HG03565 (cell line): Measurements from ENCODE around the gene LRRC74A.
"Not testable (repeated sequence)": the region's sequence is repeated elsewhere in the genome, so short reads cannot be mapped to it uniquely, and the experiment has no call there.

Source experiments
- ATAC-seq: cut with Tn5 transposase; IDR thresholded peaks from one replicate; pipeline ENCODE4 v1.9.1; 2021; ENCODE audit warnings: mild to moderate bottlenecking, moderate library complexity; ENCODE audit not compliant: unreplicated experiment

Gene LRRC74A

DNA sequence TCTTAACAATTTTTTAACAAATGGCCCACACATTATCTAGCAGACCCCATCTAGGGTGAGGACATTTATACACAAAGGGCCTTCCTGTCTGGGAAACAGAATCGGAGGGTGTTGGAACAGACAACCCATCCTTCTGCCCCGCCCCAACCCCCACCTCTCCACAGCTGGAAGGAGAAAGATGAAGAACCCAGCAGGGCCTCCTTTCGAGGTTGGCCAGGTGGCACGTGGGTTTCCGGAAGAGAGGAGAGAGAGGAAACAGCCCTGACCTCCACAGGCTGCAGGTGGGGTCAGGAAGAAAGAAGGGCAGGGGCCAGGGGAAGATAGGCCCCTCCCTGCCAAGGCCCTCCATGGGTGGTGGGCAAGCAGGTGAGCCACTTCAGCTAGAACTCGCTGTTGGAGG is 57.2 kb downstream of the LRRC74A start:
- no peak for ATAC-seq

DNA sequence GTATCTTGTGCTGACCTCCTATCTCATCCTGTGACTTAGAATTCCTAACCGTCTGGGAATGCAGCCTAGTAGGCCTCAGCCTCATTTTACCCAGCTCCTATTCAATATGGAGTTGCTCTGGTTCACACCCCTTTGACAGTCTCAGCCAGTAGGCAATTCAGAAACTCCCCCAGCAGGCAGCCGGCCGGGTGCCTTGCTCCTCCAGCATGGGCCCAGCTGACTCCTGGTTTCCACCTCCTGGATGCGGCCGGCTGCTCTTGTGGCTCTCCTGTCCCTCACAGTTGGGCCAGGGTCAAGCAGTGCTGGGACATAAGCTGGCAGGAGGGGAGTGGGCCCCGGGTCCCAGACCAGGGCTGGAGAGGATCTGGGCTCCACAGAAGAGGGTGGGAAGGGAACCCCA is 58.2 kb downstream of the LRRC74A start:
- no peak for ATAC-seq

DNA sequence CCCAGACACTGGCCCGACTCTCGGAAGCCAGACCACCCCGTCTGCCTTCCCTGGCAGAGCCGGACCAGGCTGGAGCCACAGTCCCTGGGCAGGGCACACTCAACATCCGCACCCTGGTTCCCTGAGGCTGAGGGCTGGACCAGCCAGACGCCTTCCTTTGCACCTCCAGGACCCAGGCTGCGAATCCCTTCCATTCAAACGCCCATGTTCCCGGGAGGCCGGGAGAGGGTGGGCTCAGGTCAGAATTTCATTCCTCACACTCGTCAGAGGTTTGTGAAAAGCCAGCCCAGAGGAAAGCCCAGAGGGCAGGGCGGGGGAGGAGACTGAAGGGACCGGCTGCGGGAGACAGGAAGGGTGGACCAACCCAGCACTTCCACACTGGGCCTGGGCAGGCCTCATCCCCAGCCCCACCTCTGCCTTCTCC is 58.7 kb downstream of the LRRC74A start:
- no peak for ATAC-seq

DNA sequence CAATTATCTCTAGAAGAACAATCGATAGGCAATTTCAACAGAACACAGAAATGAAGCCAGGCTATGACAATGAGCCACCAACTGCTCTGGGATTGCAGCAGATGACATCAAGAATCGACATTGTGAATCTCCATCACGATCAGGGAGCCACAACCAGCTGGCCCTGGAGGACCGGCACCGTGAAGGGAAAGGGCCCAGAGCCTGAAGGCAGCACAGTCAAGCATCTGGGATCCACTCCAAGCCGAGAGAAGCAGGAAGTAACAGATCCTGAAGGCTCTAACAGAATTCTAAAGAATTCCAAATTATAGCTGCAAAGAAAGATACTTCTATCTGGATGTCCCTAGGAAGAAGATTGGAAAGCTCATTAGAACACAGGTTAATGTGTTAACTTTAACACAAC is 61.0 kb downstream of the LRRC74A start:
- ATAC-seq: no peak

DNA sequence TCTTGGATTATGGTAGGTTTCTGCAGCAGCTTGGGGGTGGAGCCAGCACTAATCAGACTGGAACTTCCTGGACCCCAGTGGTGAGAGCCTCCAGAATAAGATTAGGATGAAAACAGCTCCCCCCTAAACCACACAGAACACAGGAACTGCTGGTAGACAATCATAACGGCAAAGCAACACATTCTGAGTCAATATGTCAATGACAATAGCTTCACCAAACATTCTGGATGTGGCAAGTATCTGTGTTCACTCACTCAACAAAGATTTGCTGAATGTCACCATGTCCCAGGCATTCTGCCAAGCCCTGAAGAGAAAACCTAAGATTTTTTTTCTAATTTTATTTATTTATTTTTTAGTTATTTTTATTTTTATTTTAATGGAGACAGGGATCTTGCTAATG is 65.2 kb downstream of the LRRC74A start:
- ATAC-seq: no peak

DNA sequence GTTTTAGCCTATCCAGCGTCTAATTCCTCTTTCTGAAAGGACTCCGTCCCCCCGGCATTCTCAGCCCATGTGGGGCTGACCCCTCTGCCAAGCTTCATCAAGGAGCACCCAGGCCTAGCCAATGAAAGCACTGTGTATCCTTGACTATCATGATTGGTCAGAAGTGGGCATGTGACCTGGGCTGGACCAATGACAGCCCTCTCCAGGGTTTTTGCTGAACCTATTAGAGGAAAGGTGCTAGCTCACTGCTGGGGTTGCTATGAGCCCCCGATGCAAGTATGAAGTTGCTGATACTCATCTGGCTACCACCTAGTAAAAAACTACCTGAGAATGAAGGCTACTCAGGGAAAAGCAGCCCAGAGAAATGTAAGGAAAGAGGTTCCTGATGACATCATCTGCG is 68.1 kb downstream of the LRRC74A start:
- no peak for ATAC-seq

DNA sequence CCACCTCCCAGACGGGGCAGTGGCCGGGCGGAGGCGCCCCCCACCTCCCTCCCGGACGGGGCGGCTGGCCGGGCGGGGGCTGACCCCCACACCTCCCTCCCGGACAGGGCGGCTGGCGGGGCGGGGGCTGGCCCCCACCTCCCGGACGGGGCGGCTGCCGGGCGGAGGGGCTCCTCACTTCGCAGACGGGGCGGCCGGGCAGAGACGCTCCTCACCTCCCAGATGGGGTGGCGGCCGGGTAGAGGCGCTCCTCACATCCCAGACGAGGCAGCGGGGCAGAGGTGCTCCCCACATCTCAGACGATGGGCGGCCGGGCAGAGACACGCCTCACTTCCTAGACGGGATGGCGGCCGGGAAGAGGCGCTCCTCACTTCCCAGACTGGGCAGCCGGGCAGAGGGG is 71.8 kb downstream of the LRRC74A start:
- ATAC-seq: not testable (repeated sequence)

DNA sequence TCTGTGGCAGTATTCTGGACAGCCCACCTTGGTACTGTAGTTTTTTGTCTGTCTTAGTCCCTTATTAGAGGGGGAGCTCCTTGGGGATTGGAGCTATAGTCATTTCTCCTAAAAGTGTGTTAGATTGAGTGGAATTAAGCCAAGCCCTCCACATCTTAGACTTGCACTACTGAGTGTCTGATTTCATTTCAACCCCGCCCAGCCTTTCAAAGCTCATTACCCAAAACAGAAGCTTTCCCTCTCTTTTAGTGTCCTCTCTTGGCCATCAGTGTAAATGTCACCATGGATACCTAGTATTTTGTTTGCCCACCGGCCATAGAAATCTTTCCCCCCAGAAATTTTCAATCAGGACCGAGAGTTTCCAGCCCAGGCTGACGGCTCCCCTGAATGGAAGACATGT is 74.5 kb downstream of the LRRC74A start:
- no peak for ATAC-seq

DNA sequence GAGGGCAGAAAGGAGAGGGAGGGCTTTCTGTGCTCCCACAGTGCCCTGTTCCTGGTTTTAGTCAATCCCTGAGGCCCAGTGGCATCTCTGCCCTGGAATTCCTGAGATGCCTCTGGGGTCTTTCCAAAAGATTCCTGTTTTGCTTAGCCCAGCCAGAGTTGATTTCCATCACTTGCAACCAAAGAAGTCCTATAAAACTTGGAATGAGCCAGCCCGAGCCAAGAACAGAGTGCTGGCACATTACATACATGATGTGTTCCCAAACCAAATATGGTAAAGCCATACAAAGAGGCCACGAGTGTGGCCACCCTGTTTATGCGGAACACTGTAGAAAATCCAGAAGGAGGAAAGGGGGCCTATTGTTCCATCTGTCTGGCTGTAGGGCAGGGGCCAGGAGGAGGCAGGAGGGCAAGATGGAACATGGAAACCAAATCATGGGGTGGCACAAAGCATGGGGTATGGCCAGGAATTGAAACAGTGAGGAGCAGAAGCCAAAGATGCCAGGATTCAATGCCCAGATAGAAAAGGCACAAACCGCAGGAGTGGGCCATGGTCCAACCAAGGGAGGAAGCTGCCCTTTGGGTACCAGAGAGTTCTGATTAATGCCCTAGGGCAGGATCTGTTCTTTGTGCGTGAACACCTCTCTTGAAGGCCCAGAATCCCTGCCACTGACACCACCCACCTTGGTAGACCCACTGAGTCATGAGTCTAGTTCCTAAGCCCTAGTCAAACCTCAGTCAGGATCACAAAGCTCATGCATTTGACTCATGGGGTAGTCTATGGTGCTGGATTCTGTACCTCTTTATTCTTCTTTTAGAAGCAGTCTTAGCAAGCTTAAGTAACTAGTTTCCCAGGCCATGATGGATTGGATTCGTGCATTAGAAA is 75.2 kb downstream of the LRRC74A start:
- ATAC-seq: no peak

DNA sequence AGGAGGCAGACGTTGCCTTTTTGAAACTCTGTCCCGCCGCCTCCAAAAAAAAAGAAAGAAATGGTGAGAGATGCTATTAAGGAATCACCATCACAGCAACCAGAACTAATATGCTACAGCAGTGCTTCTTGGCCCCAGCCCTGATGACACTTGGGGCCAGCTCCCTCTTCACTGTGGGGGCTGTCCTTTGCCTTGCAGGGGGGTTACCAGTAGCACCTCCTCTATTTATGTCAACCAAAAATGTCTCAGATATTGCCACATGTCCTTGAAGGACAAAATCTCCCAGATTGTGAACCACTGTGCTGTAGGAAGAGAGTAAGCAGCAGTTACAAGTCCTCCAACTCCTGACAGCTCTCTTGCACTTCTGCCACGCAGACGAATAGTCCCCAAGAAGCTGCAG is 76.4 kb downstream of the LRRC74A start:
- no peak for ATAC-seq

DNA sequence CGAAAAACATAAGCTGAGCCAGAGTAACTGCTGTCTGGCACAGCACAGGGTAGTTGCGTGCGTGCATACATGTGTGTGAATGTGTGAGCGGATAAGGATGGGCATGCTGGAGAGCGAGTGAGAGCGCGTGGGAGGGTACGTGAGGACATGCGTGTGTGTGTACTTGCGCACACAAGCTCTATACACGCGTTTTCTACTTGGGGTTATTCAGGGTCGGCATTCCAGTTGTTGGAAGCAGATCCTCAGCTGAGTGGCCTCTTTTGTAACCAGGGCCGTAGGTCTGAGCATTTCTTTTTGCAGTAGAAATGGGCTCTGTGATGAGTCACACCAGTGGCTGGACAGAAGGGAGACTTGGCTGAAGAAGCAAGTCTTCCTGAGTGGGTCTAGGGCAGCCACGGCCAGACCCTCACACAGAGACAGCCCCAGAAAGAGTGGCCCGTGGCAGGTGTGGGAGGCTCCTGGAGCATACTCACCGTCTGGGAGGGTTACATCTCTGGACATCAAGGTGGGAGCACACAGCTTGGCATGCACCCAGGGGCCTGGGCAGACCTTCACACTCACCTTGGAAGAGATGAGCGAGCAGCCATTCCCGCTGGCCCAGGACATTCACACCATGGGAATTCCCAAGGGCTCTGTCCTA is 78.0 kb downstream of the LRRC74A start:
- ATAC-seq: no peak

DNA sequence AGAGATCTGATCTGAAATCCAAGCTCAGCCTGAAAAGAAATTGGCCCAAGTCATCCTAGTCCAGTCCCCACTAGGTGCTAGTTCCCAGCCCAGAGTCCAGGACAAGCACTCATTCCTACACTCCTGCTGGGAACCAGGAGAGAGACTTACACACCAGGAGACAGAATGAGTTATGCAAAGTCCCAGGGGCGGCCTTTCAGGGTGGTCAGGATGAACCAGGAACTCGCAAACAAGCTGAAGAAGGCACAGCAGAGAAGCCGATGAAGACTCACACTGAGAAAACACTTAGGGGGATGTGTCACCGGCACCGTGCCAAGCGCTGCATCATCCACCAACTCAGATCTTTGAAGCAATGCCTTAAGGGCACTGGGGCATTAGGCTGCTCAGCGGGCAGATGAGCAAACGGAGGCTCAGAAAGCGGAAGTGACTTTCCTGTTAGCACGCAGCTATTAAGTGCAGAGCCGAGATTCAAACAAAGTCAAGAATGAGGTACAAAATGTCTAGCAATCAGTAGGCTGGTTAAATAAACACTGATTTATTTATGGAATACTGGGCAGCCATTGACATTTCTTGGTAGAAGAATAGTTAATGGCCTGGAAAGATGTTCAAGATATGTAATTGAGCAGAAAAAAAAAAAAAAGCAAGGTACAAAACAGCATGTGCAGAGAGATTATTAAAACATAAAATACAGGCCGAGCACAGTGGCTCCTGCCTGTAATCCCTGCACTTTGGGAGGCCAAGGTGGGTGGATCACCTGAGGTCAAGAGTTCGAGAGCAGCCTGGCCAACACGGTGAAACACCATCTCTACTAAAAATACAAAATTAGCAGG is 78.7 kb downstream of the LRRC74A start:
- peak; percentile 60 for ATAC-seq

DNA sequence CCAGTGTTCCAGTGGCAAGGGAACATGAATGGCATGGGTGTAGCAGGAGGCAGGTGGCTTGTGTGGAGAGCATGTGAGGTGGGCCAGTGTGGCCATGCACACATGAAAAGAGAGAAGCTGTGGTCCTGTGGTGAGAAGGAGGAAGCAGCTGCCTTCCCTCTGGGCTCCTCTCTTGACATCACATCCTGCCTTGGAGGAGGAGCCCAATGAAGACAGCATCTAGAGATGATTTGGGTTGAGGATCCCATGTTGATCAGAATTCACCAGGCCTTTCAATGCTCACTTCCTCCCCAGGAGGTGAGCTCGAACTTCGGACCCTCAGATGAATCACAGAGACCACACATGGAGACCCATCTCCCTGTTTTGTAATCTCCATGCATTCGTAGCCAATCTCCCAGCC is 82.6 kb downstream of the LRRC74A start:
- no peak for ATAC-seq

DNA sequence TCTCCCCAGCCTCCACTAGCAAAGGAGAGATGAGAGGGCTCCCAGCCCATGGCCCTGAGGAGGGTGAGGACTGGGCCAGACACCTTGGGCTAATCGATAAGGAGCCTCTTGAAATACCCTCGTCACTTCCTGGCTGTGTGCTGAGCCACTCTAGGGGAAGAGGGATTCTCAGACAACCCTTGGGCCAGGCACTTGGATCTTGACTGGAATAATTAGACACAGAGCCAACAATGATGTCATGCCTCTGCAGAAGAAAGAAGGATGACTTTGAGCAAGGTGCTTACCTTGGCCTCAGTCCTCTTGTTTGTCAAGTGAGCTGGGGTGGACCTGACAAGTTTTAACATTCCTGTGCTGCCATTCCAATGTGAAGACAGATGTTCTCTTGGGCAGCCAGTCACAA is 83.1 kb downstream of the LRRC74A start:
- no peak for ATAC-seq

DNA sequence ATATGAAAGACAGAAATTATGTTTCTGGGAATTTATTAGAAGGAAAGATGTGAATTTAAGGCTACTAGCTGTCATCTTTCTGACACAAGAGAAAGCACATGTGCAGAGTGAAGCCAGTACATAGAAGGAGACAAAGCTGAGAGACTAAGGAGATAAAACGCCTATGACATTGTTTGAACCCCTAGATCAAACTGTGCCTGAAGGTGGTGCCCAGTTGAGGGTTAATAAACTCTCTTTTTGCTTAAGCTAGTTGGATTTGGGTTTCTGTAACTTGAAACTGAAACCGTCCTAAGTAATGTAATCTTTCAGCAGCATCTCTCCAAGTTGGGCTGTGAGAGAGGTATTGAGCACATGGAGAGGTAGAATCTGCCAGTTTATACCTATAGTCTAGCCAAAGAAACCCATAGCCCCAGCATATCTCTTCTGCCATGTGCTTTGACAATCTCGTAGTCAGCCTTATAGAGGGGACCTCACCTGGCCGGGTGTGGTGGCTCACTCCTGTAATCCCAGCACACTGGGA is 84.2 kb downstream of the LRRC74A start:
- no peak for ATAC-seq

DNA sequence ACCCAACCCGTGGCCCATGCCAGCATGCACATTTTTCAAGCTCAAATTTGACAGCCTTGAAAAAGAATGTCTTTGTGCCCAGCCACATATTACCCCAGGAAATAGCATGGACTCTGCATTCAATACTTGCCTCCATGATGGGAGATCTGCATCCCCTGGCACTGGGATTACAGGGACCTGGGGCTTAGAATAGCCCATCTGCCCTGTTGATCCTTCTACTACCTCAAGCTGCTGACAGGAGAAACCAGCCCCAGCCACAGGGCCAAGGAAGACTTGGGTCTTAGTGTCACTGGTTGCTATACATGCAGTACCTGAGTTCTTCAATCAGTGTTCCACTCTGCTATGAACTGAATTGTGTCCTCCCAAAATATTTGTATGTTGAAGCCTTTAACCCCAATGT is 85.3 kb downstream of the LRRC74A start:
- no peak for ATAC-seq

DNA sequence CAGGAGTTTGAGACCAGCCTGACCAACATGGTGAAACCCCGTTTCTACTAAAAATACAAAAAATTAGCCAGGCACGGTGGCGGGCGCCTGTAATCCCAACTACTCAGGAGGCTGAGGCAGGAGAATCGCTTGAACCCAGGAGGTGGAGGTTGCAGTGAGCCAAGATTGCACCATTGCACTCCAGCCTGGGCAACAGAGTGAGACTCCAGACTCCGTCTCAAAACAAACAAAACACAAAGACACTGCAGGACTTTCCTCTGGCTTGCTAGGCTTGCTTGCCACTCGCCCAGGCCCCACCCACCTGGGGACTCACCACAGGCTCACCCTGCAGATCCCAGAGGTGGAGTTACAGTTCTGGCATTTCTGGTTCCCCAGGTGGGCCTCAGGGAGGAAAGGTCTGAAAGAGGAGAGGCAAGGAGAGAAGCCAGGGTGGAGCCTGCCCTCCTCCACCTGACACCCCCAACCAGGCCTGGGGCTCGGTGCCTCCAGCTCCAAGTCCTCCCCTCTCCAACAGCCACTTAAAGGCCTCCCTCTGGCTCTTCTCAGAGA is 88.4 kb downstream of the LRRC74A start:
- not testable (repeated sequence) for ATAC-seq

DNA sequence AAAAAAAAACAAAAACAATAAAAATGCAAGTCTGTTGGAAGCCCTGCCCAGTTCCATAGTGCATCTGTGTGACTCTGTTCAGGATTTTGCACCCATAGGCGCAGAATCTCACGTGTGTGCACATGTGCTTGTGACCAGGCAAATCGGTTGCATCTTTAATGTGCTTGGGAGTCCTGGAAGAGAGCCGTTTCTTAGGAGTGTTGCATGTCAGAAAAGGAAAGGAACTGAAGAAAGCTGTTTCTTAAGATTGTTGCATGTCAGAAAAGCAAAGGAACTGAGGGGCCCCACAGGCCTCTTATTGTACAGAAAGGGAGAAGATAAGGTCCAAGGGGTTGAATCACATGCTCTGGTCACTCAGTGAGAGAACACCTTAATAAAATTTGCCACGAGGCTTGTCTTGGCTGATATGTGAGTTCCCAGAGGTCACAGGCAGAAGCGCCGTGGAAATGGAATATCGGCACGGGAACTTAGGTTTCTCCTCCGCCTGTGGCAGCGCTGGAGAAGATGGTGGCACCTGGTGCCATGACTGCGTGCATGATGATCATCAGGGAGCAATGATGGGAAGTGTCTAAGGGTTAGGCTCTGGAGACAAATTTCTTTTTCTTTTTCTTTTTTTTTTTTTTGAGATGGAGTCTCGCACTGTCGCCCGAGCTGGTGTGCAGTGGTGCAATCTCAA is 90.0 kb downstream of the LRRC74A start:
- ATAC-seq: no peak

DNA sequence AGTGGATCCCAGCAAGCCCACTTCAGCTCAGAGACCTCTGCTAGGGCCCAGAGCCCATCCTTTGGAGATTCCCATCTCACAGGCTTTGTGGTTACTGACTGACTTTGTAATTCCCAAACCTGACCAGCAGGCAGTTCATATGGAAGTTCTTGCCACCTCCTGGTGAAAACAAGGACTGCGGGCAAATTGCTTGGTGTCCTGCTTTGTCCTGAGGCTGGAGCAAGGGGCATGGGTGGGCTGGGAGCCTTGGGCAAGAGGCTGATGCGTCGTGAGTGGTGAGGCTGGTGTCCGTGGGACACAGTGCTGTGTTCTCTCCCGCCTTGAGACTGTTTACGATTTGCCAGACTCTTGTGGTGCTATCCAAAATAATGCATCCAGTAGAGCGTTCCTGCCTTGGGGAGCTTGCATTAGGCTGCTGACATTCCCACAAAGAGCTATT is 91.0 kb downstream of the LRRC74A start:
- ATAC-seq: no peak

DNA sequence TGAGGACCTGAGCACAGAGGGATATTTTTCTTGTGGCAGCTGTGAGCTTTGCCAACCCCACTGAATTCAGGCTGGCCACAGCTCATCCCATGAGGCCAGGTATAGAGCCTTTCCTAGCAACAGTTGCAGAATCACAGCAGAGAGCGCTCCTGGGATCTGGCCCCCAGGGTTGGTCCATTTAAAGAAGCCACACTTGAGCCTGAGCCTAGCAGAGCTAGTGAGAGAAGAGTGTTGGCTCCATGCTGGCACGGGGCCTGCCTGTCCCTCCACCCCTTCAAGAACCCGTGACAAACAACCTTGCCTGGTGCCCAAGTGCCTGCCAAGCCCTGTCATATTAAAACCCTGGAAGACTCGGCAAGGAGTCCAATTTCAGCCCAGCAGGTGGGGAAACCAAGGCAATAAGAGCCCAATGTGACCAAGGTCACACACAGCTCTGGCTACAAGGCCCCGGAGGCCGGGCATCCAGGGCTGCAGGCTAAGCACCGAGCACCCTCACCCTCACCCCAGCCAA is 91.6 kb downstream of the LRRC74A start:
- no peak for ATAC-seq
